Mesodermal cell (in vitro differentiated cells): ENCODE data around the gene HASPIN.

Experiments
- H3K27ac ChIP-seq: 2 replicates; pipeline ENCODE4 v1.7.0; 2013; ENCODE audit warnings: mild to moderate bottlenecking, low read depth, low read length, moderate library complexity; ENCODE audit not compliant: severe bottlenecking
- H3K36me3 ChIP-seq: 2 replicates; pipeline ENCODE4 v1.7.1; 2013; ENCODE audit warnings: mild to moderate bottlenecking, low read length, moderate library complexity; ENCODE audit not compliant: control insufficient read depth, insufficient read depth
- H3K4me1 ChIP-seq: one replicate; pipeline ENCODE4 v1.7.1; 2013; ENCODE audit warnings: mild to moderate bottlenecking, low read length; ENCODE audit not compliant: insufficient read depth, control insufficient read depth, poor library complexity, severe bottlenecking
- H3K4me3 ChIP-seq: 2 replicates; pipeline ENCODE4 v1.7.0; 2013; ENCODE audit warnings: low read length, control low read depth, mild to moderate bottlenecking; ENCODE audit not compliant: insufficient read depth, poor library complexity, severe bottlenecking; ENCODE audit errors: extremely low read depth
- H3K9me3 ChIP-seq: 2 replicates; pipeline ENCODE4 v1.7.1; 2013; ENCODE audit warnings: mild to moderate bottlenecking, low read length, moderate library complexity; ENCODE audit not compliant: control insufficient read depth
- WGBS, 2 experiments: methylation state at CpG; one replicate each; pipeline ENCODE4 v1.1.5; 2013; ENCODE audit warnings: missing lambda C conversion rate in 2 of 2; ENCODE audit not compliant: insufficient coverage in 2 of 2; 5-methylcytosine and 5-hydroxymethylcytosine counted together

The HASPIN gene

DNA sequence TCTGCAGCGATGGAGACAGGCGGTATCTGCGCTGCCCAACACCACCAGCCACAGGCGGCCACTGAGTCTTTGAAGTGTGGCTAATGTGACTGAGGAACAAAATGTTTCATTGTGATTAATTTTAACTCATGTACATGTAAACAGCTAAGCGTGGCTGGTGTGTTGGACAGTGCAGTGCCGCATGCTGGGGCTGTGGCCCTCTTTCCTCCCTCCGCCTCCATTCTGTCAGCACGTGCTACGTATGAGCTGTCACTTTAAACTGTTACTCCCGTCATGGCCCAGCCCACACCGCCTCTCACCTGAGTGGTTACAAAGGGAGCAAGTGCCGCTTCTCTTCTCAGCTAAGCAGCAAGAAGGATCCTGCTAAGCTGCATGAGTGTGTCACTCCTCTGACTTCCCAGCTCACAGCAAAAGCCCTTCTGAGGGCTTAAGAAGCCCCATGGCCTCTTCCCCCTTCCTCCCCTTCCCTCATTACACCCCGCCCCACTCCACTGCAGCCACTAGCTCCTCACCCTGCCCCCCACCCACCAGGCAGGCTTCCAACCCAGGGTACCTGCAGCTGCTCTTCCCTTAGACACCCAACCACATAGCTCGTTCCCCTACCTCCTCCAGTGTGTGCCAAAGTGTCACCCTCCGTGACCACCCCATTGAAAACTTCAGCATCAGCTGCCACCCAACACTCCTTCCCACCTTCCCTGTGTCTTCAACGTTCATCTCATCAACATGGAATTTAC, 15.0 kb downstream of the HASPIN start:
- H3K4me3 ChIP-seq, result no peak overlapping the region
- H3K4me1 ChIP-seq, result peaks cover 15% of the 10 kb centered on the region
- WGBS, 2 experiments, result 73 to 82% methylated on average over 12 to 13 of the region's 16 CpGs
- H3K9me3 ChIP-seq, result no peaks in the 10 kb centered on the region
- no peaks in the 10 kb centered on the region for H3K36me3 ChIP-seq
- no peak overlapping the region for H3K27ac ChIP-seq

- Histone ChIP-seq H3K36me3 (no peaks in the 10 kb centered on the region), H3K9me3 (no peaks in the 10 kb centered on the region), H3K4me1 (peaks cover 15% of the 10 kb centered on the region), H3K27ac (no peak overlapping the region), H3K4me3 (no peak overlapping the region)
- 84 to 91% methylated on average over 16 of the region's 16 CpGs for WGBS, 2 experiments
Measured at GRCh38 chr17:3739422-3740124, 15.9 kb downstream of the HASPIN start.

DNA sequence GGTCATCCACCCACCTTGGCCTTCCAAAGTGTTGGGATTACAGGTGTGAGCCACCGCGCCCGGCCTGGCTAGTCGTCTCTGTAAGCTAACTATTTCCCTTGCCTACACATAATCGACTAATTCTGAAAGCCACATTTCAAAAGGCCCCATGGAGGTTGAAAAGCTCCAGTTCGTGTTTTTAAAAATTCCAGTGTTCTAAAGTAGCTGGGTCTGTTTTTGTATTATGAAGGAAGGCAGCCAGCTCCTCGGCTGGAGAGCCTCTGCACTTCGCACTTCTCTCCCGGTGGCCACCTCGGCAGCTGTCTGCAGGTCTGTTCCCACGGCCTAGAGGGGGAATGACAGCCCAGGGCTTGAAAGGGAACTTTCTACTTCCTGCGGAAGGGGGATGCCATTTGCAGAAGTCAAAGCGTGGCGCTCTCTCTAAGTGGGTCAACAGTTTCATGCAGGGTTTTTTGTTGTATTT, 16.9 kb downstream of the HASPIN start:
- Histone ChIP-seq H3K9me3 (no peaks in the 10 kb centered on the region), H3K36me3 (no peaks in the 10 kb centered on the region), H3K4me3 (no peak overlapping the region), H3K27ac (no peak overlapping the region), H3K4me1 (peaks cover 15% of the 10 kb centered on the region)
- 78 to 81% methylated on average over 5 to 13 of the region's 14 CpGs for WGBS, 2 experiments

GRCh38 chr17:3744014-3744413, 20.3 kb downstream of the HASPIN start:
- no peaks in the 10 kb centered on the region for H3K9me3 ChIP-seq
- no peak overlapping the region for H3K4me3 ChIP-seq
- H3K4me1 ChIP-seq, result peaks cover 3% of the 10 kb centered on the region
- WGBS, 2 experiments, result 67% methylated on average over 1 of the region's 3 CpGs; no CpG with 5 or more reads in 1 of the 2 experiments
- no peaks in the 10 kb centered on the region for H3K36me3 ChIP-seq
- no peak overlapping the region for H3K27ac ChIP-seq

- Histone ChIP-seq H3K36me3 (no peaks in the 10 kb centered on the region), H3K4me1 (peaks cover under 1% of the 10 kb centered on the region), H3K27ac (no peak overlapping the region), H3K9me3 (no peaks in the 10 kb centered on the region), H3K4me3 (no peak overlapping the region)
- 91 to 96% methylated on average over 4 to 7 of the region's 10 CpGs for WGBS, 2 experiments
Measured at GRCh38 chr17:3745071-3745470, 21.4 kb downstream of the HASPIN start.

- 96 to 98% methylated on average over 8 of the region's 9 CpGs for WGBS, 2 experiments
Measured at GRCh38 chr17:3747805-3748204, 24.1 kb downstream of the HASPIN start.

GRCh38 chr17:3748576-3748975, 24.9 kb downstream of the HASPIN start:
- Histone ChIP-seq H3K27ac (no peak overlapping the region), H3K4me3 (no peak overlapping the region), H3K9me3 (no peaks in the 10 kb centered on the region), H3K4me1 (no peaks in the 10 kb centered on the region), H3K36me3 (no peaks in the 10 kb centered on the region)
- WGBS, 2 experiments, result 76 to 90% methylated on average over 7 of the region's 7 CpGs

More at GRCh38 chr17:3747805-3748204, 24.1 kb downstream of the HASPIN start:
- H3K36me3 ChIP-seq, result no peaks in the 10 kb centered on the region
- H3K27ac ChIP-seq, result no peak overlapping the region
- no peak overlapping the region for H3K4me3 ChIP-seq
- no peaks in the 10 kb centered on the region for H3K9me3 ChIP-seq
- no peaks in the 10 kb centered on the region for H3K4me1 ChIP-seq

DNA sequence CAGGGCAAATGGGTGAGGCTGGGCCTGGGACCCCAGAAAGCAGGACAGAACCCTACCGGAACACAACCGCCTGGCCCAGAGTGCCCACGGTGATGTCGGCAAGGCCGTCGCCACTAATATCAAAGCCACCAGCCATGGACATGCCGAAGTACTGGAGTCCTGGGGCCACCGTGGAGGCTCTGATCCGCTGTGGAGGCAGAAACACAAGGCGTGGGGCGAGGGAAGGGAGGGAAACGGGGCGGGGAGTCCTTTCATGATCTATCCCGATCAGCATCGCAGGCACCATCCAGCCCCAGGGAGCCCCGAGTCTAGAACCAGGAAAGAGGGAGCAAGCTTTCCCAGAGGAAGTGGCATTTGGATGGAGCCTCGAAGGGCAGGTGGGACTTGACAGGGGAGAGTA, 26.6 kb downstream of the HASPIN start:
- no peaks in the 10 kb centered on the region for H3K36me3 ChIP-seq
- no peak overlapping the region for H3K4me3 ChIP-seq
- H3K4me1 ChIP-seq, result no peaks in the 10 kb centered on the region
- no peaks in the 10 kb centered on the region for H3K9me3 ChIP-seq
- 93 to 96% methylated on average over 16 to 17 of the region's 17 CpGs for WGBS, 2 experiments
- no peak overlapping the region for H3K27ac ChIP-seq

DNA sequence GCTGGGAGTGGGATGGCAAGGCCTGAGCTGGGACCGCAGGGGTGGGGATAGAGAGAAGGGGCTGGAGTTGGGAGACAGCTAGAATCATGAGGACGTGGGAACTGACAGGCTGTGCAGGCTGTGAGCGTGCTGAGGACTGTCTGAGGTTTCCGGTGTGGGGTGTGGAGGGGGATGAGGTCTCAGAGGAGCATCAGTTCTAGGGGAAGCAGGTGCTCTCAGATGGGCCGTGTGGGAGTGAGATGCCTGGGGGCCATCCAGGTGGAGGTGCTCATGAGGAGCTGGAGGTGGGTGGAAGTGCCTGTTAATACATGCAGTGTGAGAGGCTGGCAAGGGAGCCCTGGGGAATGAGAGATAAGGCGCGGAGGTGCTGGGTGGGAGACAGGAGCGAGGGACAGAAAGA, 27.2 kb downstream of the HASPIN start:
- no peaks in the 10 kb centered on the region for H3K9me3 ChIP-seq
- WGBS, 2 experiments, result 89 to 93% methylated on average over 8 of the region's 8 CpGs
- H3K4me1 ChIP-seq, result no peaks in the 10 kb centered on the region
- no peaks in the 10 kb centered on the region for H3K36me3 ChIP-seq
- no peak overlapping the region for H3K27ac ChIP-seq
- H3K4me3 ChIP-seq, result no peak overlapping the region

DNA sequence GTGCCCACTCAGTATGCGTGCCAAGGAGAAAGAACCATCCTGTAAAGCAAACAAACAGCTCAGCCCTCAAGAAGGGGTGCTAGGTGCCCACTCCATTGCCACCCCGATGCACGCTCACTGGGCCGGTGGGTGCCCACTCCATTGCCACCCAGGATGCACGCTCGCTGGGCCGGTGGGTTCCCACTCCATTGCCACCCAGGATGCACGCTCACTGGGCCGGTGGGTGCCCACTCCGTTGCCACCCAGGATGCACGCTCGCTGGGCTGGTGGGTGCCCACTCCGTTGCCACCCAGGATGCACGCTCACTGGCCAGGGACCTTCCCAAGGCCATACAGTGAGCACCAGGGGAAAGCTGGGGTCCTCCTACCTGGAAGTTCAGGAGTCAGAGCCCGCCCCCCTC, 28.1 kb downstream of the HASPIN start:
- no peaks in the 10 kb centered on the region for H3K4me1 ChIP-seq
- WGBS, 2 experiments, result 95 to 97% methylated on average over 14 to 15 of the region's 15 CpGs

GRCh38 chr17:3753624-3754023, 29.9 kb downstream of the HASPIN start:
- Histone ChIP-seq H3K9me3 (no peaks in the 10 kb centered on the region), H3K27ac (no peak overlapping the region), H3K4me3 (no peak overlapping the region), H3K36me3 (no peaks in the 10 kb centered on the region), H3K4me1 (no peaks in the 10 kb centered on the region)
- 84 to 86% methylated on average over 11 of the region's 12 CpGs for WGBS, 2 experiments

More for the DNA sequence above, 28.1 kb downstream of the HASPIN start:
- Histone ChIP-seq H3K27ac (no peak overlapping the region), H3K4me3 (no peak overlapping the region), H3K9me3 (no peaks in the 10 kb centered on the region), H3K36me3 (no peaks in the 10 kb centered on the region)
